Hippocampal formation (tissue), 2 donors: ENCODE measurements around the gene PPP1R13B.
"Not testable (repeated sequence)": the region's sequence is repeated elsewhere in the genome, so short reads cannot be mapped to it uniquely, and the experiment has no call there.

Experiments
- DNase-seq, 2 donors: peaks; one replicate each; lab custom pipeline; 2025; lab: John Stamatoyannopoulos, UW

Gene PPP1R13B

DNA sequence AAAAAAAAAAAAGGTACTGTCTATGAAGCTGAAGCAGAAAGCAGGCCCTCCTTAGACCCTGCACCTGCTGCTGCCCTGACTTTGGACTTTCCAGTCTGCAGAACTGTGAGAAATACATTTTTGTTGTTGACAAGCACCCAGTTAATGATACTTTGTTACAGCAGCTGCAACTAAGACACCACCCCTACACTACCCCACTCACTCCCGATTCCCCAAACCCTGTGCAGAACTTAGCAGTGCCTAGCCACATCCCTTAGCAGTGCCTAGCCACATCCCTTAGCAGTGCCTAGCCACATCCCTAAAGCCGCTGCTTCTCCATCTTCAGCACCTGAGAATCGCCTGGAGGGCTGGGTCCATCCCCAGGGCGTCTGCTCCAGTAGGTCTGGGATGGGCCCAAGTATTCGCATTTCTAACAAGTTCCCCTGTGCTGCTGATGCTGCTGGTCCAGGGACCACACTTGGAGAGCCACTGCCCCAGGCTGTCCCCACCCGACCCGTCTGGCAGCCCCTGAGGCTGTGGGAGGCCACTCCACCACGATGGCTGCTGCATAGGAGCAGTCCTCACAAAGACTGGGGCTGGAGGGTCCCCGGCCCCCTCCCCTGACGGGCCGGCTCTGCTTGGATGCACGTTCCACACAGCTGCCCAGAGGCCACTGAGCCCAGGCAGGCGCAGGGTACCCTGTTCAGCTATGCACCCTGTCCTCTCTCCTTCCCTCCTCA is 10.8 kb upstream of the PPP1R13B start:
- DNase-seq = no peak

DNA sequence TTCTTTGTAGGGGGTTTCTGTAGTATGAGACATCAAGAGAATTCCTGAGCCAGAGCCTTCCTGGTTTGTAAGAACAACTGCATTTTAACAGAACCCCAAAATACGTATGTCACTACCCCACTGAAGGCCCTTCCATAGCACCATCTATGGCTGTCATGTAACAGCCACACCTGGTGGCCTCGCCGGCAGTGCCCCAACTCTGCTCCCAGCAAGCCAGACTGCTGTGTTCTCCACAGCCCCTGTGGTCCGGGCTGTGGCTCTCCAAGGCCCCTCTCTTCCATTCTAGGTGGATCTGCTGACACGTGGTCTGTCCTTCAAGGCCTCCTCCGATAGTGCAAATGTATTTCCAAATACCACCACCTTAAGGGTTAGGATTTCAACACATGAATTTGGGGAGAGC is 9.9 kb upstream of the PPP1R13B start:
- DNase-seq = no peak

DNA sequence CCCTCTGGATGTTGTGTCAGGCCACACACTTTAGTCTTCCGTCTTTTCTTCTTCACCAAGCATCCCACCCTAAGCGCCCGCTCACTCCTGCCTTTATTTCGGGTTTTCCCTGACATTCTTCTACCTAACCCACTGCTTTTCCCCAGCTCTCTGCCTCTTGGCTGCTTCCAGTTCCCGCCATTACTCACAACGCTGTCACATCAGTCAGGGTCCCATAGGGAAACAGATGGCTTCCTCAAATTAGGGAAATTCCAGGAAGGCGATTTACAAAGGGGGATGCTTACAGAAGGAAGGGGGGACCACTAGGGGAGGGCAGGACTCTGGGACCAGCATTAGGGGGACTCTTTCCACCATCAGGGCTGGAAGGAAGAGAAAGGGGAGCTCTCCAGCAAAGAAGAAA is 9.2 kb upstream of the PPP1R13B start:
- no peak for DNase-seq

DNA sequence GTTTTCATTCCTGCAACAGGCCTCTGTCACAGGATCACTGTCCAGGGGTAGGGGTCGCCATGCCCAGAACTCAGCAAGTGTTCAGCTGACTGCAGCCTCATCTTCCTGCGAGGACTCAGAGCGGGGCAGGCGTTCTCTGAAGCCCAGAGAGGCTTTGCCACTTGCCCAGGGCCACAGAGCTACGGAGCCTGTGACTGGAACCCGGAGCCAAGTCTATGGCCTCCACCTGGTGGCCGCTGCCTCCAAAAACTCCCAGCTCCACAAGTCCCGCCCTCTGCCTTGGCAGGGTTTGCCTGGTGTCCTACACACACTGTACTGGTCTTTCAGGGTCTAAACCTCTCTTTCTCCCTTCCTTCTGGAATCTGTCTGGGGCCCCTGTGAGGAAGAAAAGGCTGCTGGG is 8.7 kb upstream of the PPP1R13B start:
- DNase-seq = no peak

DNA sequence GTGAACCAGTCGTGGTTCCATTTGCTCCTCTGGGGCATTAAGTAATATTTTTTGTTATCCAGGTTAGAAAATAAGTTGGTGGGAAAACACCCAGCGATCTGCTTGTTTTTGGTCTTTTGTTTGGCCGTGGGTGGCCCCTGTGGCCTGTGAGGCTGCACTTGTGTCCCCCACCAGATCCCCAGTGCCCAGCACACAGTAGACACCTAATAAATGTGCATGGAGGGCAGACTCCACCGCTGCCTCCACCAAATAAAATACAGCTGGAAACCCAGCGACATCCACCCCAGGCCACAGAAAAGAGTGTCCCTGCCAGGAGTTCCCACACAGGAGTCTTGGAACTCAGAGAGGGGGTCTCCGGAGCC is 8.3 kb upstream of the PPP1R13B start:
- DNase-seq = no peak

DNA sequence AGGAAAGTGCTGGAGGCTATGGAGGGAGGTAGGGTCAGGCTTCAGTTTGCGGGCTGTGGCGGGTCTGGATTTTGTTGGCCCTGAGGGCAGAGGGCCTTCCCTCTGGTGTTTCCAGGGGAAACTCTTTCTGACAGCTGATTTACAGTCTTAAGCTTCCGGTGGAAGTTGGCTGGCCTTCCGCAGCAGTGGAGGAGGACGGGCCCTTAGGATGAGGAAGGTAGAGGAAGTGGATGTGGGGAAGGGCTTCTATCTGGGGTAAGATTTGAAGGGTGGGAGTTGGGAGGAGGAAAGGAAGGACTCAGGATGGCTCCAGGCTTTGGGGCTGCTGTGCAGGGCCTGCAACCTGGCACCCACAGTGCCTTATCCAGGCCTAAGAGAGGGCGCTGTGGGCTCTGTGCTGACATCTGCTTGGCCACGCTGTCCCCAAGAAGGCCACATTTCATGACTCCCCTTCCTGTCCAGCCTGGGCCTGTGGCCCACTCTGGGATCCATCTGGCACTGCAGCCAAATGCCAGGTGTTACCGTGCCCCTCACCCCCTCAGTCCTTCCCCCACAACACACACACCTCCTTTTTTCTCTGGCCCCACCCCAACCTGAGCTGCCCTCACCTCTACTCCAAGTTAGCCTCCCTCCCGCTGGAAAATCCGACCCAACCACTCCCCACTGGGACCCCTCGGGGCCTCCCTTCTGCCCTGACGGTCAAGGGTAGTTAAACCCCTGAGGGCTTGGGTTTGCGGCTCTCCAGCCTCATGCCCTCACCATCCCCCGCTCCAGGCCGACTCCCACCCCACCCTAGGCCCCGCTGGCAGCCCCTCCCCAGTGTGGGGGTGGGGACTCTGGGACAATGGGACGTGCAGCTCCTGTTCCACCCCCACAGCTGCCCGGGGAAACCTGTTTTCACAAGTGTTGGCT is 7.7 kb upstream of the PPP1R13B start:
- DNase-seq = no peak

DNA sequence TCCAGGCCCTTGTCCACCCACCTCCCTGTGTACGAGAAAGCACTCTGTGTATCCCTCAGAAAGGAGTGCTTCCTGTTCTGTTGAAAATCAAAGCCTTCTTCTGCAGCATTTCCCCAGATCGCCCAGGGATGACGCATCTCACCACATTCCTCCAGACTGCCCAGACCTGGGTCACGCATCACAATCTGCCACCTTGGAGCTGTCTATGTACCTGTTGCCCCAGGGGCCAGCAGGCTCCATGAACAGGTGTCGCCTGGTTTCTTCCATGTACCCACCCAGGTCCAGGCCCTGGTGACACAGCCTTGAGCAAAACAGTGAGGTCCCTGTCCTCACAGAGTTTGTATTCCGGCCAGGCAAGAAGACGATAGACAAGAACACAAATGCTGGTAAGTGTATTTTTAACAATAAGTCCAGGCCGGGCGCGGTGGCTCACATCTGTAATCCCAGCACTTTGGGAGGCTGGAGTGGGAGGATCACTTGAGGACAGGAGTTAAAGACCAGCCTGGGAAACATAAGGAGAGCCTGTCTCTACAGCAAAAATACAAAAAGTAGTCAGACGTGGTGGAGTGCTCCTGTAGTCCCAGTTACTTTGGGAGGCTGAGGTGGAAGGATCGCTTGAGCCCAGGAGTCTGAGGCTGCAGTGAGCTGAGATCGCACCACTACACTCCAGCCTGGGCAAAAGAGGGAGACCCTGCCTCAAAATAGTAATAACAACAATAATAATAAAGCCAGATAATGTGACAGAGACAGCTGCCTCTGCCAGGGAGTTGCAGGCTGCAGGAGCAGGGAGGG is 6.8 kb upstream of the PPP1R13B start:
- no peak for DNase-seq

DNA sequence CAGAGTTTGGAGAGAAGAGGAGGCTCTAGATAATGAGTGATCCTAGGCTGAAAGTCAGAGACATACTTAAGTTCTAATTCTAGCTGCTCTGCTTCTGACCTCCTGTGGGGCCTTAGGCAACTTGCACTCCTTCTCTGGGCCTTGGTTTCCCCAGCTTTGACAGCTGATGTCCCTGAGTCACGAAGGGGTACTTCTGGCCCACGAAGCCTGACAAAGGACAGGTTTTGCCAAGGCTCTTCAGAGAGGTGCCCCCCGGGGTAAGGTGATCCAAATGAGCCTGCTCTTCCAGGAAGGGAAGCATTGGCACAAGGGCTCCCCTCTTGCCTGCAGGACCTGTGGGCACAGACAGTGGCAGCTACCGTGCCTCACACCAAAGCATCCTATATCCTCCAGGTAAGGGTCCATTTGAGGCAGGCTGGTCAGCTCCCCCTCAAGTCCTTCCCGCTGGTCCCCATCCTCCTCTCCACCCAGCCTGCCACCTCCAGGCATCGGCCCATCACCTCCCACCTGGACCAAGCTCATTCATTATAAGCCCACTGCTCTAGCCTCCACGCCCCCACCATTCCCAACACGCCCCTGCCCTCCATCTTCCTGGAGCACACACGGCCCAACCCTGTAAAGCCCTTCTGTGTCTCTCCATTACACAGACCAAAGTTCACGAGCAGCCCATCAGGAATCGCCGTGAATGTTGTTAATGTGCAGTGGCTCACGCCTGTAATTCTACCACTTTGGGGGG is 1.9 kb upstream of the PPP1R13B start:
- no peak for DNase-seq

DNA sequence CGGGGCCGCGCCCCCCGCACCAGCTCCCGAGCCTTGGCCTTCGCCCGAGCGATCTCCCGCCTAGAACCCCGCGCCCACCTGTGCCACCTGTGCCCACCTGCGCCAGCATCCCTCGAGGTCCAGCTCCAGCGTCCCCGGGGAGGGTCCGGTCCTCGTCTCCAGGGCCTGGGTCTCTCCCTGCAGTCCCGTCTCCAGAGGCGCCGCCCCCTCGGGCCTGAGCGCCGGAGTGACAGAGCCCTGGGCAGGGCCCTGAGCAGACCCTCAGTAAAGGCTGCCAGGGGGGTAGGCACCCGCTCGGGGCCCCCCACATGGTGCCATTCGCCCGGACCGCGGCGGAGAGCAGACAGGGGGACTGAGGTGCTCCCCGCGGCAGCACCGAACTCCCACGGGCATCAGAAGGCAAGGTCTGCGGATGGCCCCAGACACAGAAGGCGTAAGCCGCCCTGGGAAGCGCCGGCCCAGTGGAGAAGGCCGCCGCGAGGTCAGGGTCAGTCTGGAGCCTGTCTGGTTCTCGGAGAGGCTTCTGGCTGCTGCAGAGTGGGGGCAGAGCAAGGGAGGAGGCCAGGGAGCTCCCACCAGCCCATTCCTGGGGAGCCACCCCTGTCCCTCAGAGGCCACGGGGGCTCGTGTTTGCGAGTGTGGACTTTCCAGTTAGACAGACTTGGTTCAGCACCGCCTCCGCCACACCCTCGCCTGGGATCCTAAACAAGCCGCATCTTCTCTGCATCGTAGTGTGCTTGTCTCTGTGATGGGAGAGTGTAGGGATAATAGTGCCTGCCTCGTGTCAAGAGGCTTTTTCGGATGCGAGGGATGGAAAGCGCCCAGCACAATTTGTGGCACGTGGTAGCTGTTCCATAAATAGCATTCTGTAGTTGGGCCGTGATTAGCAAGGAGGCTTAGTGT is 1.1 kb upstream of the PPP1R13B start:
- DNase-seq = no peak

DNA sequence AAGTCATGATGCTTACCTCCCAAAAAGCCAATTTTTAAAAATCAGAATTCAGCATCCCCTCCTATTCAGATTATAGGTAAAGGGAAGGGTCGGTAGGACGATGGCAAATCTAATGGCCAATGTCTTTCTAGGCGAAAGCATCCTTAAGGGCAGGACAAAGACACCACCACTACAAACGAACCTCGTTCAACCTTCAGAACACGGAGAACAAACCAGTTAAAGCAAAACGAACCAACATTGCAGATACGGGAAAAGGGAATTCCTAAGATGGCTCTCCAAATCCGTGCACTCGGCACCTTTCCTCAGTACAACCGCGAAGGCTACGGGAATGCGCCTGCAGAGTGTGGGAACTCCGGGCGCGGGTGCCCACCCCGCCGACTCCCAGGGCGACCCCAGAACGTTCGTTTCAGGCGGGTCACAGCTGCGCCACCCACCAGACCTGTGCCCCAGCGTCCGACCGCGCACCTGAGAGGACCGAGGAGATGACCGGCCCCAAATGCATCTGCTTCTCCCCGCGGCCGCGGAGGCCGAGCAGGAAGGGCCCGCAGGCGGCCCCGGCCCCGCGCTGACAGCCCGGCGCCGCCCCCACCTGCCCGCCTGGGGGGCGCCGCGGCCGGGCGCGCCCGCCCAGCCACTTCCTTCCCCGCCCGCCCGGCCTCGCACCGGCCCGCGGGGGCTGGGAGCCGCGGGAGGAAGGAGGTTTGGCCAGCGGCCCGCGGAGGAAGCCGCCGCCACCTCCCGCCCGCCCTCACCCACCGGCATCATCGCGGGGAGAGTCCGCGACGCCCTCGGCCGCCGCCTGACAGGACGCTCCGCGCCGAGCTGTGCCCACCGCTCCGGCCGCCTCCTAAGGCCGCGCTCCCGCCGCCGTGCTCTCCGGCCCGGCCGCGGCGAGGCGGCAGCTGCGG is 578 bp downstream of the PPP1R13B start:
- no peak for DNase-seq

DNA sequence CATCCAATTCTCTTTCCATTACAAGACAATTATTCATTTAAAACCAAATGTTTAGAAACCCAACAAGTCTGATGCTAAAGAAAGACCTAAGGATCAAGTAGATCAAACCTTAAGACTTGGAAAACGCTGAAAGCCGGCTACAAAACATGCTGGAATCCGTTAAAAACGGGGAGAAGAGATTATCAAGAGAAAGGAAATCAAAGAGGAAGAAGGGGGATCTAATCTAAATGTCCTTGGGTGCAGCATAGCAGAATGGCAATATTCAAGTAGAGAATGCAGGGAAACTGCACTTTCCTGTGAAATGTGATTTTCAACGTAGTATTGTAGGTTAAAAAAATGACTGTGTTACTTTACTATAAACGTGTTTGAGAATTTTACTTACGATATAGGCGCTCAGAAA is 1.3 kb downstream of the PPP1R13B start:
- no peak for DNase-seq

DNA sequence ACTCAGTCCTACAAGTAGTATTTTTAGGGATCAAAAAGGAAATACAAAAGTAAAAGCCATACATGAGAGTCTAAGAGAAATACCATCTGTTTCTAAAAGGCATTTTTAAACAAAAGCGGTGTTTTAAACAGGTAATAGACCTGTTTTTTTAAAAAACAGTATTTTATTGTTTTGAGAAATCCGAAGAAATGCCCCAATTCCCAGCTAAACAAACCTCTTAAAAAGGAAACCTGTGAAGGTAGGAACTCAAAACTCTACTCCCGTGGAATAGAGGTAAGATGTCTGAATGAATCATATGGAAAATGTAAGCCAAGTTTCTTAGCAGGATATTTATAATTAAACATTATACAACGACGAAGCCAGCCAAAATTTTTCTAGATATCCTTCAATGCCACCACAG is 2.0 kb downstream of the PPP1R13B start:
- DNase-seq = no peak

DNA sequence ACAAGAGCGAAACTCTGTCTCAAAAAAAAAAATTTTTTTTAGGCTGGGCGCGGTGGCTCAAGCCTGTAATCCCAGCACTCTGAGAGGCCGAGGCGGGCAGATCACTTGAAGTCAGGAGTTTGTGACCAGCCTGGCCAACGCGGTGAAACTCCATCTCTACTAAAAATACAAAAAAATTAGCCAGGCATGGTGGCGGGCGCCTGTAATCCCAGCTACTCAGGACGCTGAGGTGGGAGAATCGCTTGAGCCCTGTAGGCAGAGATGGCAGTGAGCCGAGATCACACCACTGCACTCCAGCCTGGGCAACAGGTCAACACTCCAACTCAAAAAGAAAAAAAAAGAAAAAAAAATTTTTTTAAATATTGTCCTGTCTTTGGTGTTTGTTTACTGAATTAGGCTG is 6.1 kb downstream of the PPP1R13B start:
- not testable (repeated sequence) for DNase-seq

DNA sequence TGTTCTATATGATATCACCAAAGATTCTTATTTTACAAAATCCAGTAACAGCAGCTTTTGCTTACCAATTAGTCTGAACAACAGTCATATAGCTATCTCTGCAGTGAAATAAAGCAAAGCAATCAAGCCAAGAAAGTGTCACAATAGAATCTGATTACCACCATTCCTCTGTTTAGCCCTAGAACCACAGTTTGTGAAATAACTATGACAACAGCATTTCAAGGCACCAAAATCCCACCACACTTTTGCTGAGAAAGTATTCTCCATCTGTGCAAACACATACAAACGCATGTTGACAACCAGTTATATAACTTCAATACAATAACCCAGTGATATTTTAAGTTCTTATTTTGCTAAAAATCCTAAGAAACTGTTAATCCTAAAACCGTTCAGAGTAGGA is 7.4 kb downstream of the PPP1R13B start:
- DNase-seq = no peak

DNA sequence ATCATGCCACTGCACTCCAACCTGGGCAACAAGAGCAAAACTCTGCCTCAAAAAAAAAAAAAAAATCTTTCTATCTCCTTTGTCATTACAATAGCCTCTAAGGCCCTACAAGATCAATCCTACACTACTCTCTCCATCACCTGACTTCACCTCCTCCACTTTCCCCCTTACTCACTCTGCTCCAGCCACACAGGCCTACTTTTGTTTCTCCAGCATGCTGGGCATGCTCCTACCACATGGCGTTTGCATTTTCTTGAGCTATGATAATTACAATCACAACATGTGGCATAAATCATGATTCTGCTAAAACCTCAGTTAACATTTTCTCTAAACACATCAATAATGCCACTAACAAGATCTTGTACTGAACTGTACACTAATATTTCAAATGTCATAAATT is 7.8 kb downstream of the PPP1R13B start:
- no peak for DNase-seq

DNA sequence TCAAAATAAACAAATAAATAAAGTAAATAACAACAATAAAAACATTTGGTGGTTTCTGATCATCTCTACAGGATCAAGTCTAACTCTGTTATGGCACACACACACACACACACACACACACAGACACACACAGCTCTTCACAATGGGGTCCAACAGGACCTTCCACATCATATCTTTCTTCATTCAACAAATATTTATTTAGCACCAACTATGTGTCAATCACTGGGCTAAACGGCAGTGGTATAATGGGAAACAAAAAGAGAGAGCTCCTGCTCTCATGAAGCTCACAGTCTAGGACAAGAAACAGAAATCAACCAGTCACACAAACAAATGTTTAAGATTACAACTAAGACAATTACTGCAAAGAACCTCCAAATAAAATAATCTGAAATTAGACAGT is 9.3 kb downstream of the PPP1R13B start:
- no peak for DNase-seq

DNA sequence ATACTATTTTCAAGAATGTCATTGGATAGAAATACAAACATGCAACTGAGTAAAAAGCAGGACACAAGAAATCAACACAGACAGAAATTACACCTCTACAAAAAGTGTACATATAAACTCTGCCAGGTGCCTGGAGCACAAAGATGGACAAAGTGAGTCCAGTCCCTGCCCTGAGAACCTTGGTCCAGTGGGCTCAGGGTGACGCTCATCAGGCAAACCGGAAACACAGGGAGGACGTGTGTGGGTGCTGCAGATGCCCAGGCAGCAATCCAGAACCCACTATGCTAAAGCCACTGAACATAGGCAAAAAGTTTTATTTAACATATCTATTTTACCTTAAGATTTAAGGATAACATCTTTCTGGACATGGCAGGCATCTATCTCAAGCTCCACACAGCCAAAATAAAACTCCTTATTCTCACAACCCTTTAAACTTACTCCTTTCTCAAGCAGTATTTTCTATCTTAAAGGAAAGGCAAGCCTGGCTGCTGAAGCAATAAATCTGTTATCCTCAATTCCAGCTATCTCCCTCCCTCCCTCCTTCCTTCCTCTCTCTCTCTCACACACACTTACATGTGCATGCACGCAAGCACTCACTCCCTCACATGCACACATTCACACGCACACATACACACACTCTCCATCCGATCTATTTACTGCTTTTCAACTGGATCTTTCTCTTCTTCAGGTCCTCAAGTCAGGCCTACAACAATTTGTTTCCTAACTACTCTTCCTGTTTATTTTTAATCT is 10.2 kb downstream of the PPP1R13B start:
- no peak for DNase-seq

DNA sequence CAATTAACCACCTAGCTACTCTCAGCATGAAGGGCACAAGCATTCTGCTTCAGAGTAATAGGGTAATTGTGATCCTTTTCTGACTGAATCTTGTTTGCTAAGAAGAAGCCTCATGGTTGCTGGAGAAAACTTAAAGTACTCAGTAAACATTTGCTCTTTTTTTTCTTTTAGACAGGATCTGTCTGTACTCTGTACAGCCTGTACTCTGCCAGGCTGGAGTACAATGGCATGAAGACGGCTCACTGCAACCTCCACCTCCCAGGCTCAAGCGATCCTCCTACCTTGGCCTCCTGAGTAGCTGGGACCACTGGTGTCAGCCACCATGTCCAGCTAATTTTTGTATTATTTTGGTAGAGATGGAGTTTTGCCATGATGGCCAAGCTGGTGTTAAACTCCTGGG is 12.4 kb downstream of the PPP1R13B start:
- no peak for DNase-seq

DNA sequence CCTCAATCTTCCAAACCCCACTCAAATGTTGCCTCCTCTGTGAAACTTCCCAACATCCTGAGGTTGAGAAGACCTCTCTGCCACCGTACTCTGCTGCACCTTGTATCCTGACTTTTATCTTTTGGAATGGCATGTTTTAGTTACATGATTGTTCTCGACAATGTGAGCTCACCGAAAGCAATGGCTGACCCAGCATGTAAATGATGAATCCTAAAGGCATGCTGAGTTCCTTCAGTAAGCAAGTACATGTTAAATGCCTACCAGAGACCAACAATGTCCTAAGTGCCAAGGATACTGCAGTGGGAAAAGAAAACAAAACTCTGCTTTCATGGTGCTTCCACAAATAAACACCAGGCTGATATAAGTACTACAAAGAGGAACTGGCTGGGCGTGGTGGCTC is 13.7 kb downstream of the PPP1R13B start:
- no peak for DNase-seq
